Heart left ventricle (tissue), 16 donors: ENCODE results near the gene NEMF. TPM values are rescaled to one million over a fixed set of nuclear protein-coding genes. Genes with fewer than 3 reads are reported as not detected.

Source experiments
- ATAC-seq, 4 donors: fragments of 200-7000 bp; cut with Tn5 transposase; one replicate each; pipeline ENCODE4 v1.9.1; 2020 to 2022; ENCODE audit warnings: moderate library complexity in 4 of 4, mild to moderate bottlenecking in 3 of 4, moderate number of reproducible peaks in 1 of 4
- DNase-seq, 5 donors: peaks; one replicate each; pipeline ENCODE4 v3.0.0-alpha.2; 2020
- H3K27ac ChIP-seq, 12 donors: fragments of 200-600 bp; sonication (generic) in 4 of 12; one replicate each; pipeline versions ENCODE4 v1.5.0 to v1.8.0; 2016 to 2022; ENCODE audit warnings: mild to moderate bottlenecking in 2 of 12
- H3K27me3 ChIP-seq, 9 donors: fragments of 200-600 bp; sonication (generic) in 2 of 9; one replicate each; pipeline versions ENCODE4 v1.5.1 to v1.8.0; 2016 to 2022; ENCODE audit warnings: mild to moderate bottlenecking in 3 of 9
- H3K36me3 ChIP-seq, 9 donors: fragments of 200-600 bp; sonication (generic) in 2 of 9; one replicate each; pipeline versions ENCODE4 v1.5.0 to v1.8.0; 2018 to 2022; ENCODE audit warnings: mild to moderate bottlenecking in 2 of 9
- H3K4me1 ChIP-seq, 12 donors: fragments of 200-600 bp; sonication (generic) in 4 of 12; one replicate each; pipeline versions ENCODE4 v1.5.0 to v1.8.0; 2016 to 2022; ENCODE audit warnings: mild to moderate bottlenecking in 3 of 12
- H3K4me3 ChIP-seq, 12 donors: fragments of 200-600 bp; sonication (generic) in 4 of 12; one replicate each; pipeline versions ENCODE4 v1.5.0 to v1.8.0; 2017 to 2022; ENCODE audit warnings: mild to moderate bottlenecking in 9 of 12, moderate library complexity in 4 of 12
- H3K9me3 ChIP-seq, 12 donors: fragments of 200-600 bp; sonication (generic) in 4 of 12; one replicate each; pipeline versions ENCODE4 v1.5.0 to v1.8.0; 2016 to 2022; ENCODE audit warnings: mild to moderate bottlenecking in 1 of 12
- POLR2A ChIP-seq, 2 donors: fragments of 450-650 bp; IDR thresholded peaks; one replicate each; pipeline ENCODE4 v1.6.1; 2017; ENCODE audit warnings: antibody characterized with exemption in 2 of 2, mild to moderate bottlenecking in 2 of 2, moderate library complexity in 2 of 2
- WGBS, 4 donors: extraction: QIAGEN DNeasy Blood & Tissue Kit in 2 of 4; methylation state at CpG; one replicate each; pipeline versions ENCODE4 v1.1.5 to v1.1.7; 2013 to 2018; 5-methylcytosine and 5-hydroxymethylcytosine counted together
- intact Hi-C, 10 donors: fragments of 100-400 bp; cut with DNase I; formaldehyde crosslinking; loops; one replicate each; pipeline versions ENCODE4 v1.11.1 to v1.14.2; 2022
- polyA plus RNA-seq, 2 donors: library from polyadenylated mRNA; stranded (reverse); fragments of 200-250 nt; gene quantifications; one replicate each; pipeline ENCODE4 v1.2.3, GENCODE V29; 2013
- total RNA-seq, 9 donors: library from RNA; depleted of rRNA in 2 of 9; stranded (reverse); fragments of >200 nt in 2 of 9; fragmentation: NEBNext Ultra II Directional in 3 of 9; extraction: Animal tissue kit (Norgen Biotek cat#: 25700) in 3 of 9; gene quantifications; one replicate each; pipeline versions ENCODE4 v1.1.0 to v1.2.4, GENCODE V29; 2016 to 2023
- TF ChIP-seq, protein P1 (sequence below), 12 donors: fragments of 200-600 bp; sonication (generic) in 4 of 12; IDR thresholded peaks; one replicate each; pipeline versions ENCODE4 v1.5.0 to v1.8.0; 2018 to 2022; ENCODE audit warnings: antibody characterized with exemption in 12 of 12, mild to moderate bottlenecking in 5 of 12
- donor health status: ischemic (EF 13 %, LVEDD 7.1; RV severe dilation, severe dysfunction).
- donor health status: healthy with polysubstance abuse.
- donor health status: DM: no; HTN: yes; CAD: no.
- donor health status: DM: no; HTN: no; CAD: no.
- donor health status: ischemic (EF 25% LVEDD 6.9; RV normal size, moderate dysfunction).
- donor health status: ischemic (EF 25% LVEDD 5.7; RV mildly dilated, moderate dysfunction).
- donor health status: healthy.
- donor health status: DM: yes; HTN: yes; CAD: no.
- donor health status: ischemic (EF 35%, LVEDD 5.7; RV mildly dilated, moderate dysfunction).
- donor health status: nonischemic (EF 11% LVEDD 7.7; RV severe dilation, severe dysfunction).
- donor health status: DM: yes; HTN: yes; CAD: no.
- donor health status: PGD.
- donor health status: ischemic (EF 29% LVEDD 5.4; RV normal size, mild dysfunction).
- donor health status: nonischemic (EF 23%, LVEDD 6.1; RV moderate dilation, normal function).

The NEMF gene
- total and polyA plus RNA-seq, 11 donors = 26.7 to 69.7 (median 48.3) TPM

DNA sequence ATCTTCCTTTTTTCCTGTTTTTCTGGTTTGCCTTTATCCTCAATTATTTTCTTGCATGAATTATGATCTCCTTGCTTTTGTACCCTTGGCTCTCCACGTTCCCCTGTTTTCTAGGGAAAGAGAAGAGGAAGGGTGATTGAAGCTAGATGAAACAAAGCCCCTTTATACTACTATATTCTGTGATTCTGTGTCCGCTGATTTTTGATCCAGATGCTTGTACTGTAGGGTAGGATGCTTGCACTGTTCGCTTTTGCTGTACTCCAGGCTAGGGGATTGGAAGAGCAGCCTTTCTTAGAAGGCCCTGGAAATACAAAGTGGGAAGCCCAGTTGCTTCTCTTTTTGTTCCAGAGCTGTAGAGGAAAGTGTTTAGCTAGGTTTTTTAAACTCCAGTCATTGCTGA, 119.7 kb downstream of the NEMF start:
- intact Hi-C loops = no loop called here
- DNase-seq = no peak
- Histone ChIP-seq H3K4me1 (no peaks in the 10 kb centered on the region), H3K9me3 (no peaks in the 10 kb centered on the region), H3K4me3 (no peak overlapping the region), H3K27me3 (no peaks in the 10 kb centered on the region), H3K27ac (no peak overlapping the region), H3K36me3 (peaks cover 0 to 90% (median 14%) of the 10 kb centered on the region in 9 donors)
- ATAC-seq = no peak
- WGBS, 4 donors = 87 to 93% (median 92%) methylated on average over 3 of the region's 3 CpGs
- TF ChIP-seq, protein P1, sequence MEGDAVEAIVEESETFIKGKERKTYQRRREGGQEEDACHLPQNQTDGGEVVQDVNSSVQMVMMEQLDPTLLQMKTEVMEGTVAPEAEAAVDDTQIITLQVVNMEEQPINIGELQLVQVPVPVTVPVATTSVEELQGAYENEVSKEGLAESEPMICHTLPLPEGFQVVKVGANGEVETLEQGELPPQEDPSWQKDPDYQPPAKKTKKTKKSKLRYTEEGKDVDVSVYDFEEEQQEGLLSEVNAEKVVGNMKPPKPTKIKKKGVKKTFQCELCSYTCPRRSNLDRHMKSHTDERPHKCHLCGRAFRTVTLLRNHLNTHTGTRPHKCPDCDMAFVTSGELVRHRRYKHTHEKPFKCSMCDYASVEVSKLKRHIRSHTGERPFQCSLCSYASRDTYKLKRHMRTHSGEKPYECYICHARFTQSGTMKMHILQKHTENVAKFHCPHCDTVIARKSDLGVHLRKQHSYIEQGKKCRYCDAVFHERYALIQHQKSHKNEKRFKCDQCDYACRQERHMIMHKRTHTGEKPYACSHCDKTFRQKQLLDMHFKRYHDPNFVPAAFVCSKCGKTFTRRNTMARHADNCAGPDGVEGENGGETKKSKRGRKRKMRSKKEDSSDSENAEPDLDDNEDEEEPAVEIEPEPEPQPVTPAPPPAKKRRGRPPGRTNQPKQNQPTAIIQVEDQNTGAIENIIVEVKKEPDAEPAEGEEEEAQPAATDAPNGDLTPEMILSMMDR (IDR thresholded peaks at IDR 0.05) = no peak
- TF ChIP-seq POLR2A (IDR thresholded peaks at IDR 0.05) = no peak

Other genes starting within 250 kb of the NEMF start
- gene RPL36AL, start 232.2 kb downstream of the NEMF start, total RNA-seq = 100 to 1,000 TPM; 107 to 262 (median 138) TPM
- gene RPL36AL, start 232.2 kb downstream of the NEMF start, polyA plus RNA-seq = 100 to 1,000 TPM; 328 to 512 TPM
- 10 to 100 TPM; 12.5 to 28.8 (median 16.4) TPM for gene MGAT2, start 232.0 kb downstream of the NEMF start, total RNA-seq
- gene MGAT2, start 232.0 kb downstream of the NEMF start, polyA plus RNA-seq = 10 to 100 TPM in 1 of 2 donors, 1 to 10 TPM in 1; 6.8 to 28.1 TPM
- 10 to 100 TPM in 1 of 9 donors, 1 to 10 TPM in 8; 3.6 to 10.0 (median 5.1) TPM for gene DNAAF2, start 217.5 kb downstream of the NEMF start, total RNA-seq
- 1 to 10 TPM; 3.4 to 6.7 TPM for gene DNAAF2, start 217.5 kb downstream of the NEMF start, polyA plus RNA-seq
- gene POLE2, start 164.6 kb downstream of the NEMF start, total RNA-seq = 1 to 10 TPM in 4 of 9 donors, under 1 TPM in 4, not detected in 1; 0.25 to 3.4 (median 0.91) TPM
- 1 to 10 TPM in 1 of 2 donors, under 1 TPM in 1; 0.88 to 1.2 TPM for gene POLE2, start 164.6 kb downstream of the NEMF start, polyA plus RNA-seq
- gene KLHDC1, start 159.7 kb downstream of the NEMF start, total RNA-seq = 1 to 10 TPM; 3.0 to 9.8 (median 7.4) TPM
- gene KLHDC1, start 159.7 kb downstream of the NEMF start, polyA plus RNA-seq = 1 to 10 TPM; 1.1 to 3.7 TPM
- gene KLHDC2, start 84.6 kb downstream of the NEMF start, total RNA-seq = 10 to 100 TPM; 68.2 to 93.6 (median 85.9) TPM
- gene KLHDC2, start 84.6 kb downstream of the NEMF start, polyA plus RNA-seq = 10 to 100 TPM; 40.7 to 48.9 TPM
- gene ARF6, start 40.3 kb upstream of the NEMF start, total RNA-seq = 10 to 100 TPM; 20.8 to 49.3 (median 27.4) TPM
- 10 to 100 TPM; 12.0 to 29.2 TPM for gene ARF6, start 40.3 kb upstream of the NEMF start, polyA plus RNA-seq